ENCODE measurements around the gene CSK.

DNA sequence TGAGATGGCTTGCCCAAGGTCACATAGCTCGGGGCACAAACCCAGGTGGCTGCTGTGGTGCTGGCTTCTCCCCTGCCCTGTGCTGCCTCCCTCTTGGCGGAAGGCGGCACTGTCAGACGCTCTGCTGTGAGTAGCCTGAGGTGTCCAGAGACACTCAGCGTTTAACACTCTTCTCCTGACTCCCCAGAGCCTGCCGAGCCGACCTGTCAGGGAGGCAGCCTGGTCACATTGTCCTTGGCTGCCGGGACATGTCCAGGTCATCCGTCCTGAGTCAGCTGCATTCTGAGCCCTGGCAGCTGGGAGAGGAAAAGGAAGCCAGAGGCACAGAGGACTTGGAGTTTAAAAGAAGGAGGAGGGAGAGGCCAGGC lies 35.5 kb downstream of the CSK start:
- TF ChIP-seq CTCF (IDR thresholded peaks at IDR 0.05; ENCODE audit: low read length) = 0 out of 2 replicates have a peak, but pooled peaks have one; percentile 12
- TF ChIP-seq EZH2 (optimal IDR thresholded peaks at IDR 0.05; ENCODE audit: low read depth, low read length) = no peak
- no peak for TF ChIP-seq EZH2phosphoT487 (IDR thresholded peaks at IDR 0.05; ENCODE audit: low read length)
